HG03354 (cell line): ENCODE measurements around the gene PCSK5.
"Not testable (repeated sequence)": the region's sequence is repeated elsewhere in the genome, so short reads cannot be mapped to it uniquely, and the experiment has no call there.

Experiments used
- ATAC-seq: cut with Tn5 transposase; IDR thresholded peaks from one replicate; pipeline ENCODE4 v1.9.1; 2021; ENCODE audit warnings: mild to moderate bottlenecking; ENCODE audit not compliant: unreplicated experiment, poor library complexity, severe bottlenecking

PCSK5 gene

DNA sequence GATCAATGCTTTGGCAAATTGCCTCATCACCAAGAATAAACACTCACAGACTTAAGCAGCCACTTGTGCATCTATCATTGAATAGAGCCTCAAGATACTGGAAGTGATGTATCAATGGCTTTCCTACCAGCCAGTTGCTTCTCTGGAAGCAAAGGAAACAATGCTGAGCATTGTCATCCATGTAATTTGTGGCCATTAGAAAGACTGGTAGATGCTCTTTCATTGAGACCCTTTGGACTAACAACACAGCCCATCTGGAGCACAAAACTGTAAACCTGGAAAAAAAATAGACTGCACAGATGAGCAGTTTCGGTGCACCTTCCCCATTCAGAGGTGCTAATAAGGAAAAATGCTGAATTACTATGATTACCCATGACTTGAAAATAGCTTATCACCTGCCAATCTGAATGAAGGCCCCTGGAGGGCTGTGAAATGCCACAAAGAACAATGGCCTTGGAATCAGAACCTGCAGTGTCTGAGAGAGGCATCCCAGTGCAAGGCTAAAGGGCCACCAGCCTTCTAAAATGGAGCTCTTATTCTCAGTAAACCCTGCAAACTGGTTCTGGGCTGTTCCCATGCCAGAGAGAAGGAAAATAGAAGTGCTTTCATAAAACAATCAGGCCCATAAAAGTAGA, 376.3 kb downstream of the PCSK5 start:
- no peak for ATAC-seq

DNA sequence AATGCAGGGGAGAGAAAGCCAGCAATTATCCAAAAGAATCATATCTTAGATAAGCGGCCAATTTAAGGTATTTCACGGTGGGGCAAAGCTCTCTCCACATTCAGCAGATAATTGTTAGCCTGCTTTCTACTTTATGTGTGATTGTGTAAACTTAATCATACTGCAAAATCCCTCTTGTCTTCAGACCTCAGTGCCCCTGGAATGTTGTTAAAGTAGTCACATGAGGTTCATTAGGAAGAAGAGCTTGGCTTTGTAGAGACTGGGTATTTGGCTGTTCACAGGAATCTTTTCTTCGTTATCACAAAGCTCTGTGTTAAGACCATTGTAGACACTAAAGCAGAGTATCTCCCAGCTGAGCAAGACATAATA, 376.8 kb downstream of the PCSK5 start:
- ATAC-seq: no peak

GRCh38 chr9:76269789-76270188, 379.3 kb downstream of the PCSK5 start:
- no peak for ATAC-seq

- ATAC-seq: no peak
Measured at GRCh38 chr9:76271755-76272154, 381.3 kb downstream of the PCSK5 start.

DNA sequence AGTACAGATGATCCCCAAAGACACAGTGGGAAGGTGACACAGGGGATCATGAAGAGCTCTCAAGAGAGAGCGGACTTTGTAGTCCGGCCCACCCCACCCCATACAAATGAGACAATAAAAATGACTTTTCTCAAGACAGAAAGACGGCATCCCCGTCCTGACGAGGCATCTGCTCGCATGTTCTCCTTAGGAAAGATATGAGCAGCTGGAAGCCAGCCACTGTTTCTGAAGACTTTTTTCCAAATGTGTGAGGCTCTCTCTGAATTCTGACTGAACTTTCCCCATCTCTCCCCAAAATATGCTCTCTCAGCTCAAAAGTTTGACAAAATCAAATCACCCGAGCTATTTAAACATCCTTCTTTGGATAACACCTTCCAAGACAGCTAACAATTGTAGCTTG, 398.6 kb downstream of the PCSK5 start:
- ATAC-seq: no peak

- no peak for ATAC-seq
Measured at GRCh38 chr9:76289703-76290102, 399.2 kb downstream of the PCSK5 start.

- ATAC-seq: no peak
Measured at GRCh38 chr9:76290555-76290954, 400.1 kb downstream of the PCSK5 start.

DNA sequence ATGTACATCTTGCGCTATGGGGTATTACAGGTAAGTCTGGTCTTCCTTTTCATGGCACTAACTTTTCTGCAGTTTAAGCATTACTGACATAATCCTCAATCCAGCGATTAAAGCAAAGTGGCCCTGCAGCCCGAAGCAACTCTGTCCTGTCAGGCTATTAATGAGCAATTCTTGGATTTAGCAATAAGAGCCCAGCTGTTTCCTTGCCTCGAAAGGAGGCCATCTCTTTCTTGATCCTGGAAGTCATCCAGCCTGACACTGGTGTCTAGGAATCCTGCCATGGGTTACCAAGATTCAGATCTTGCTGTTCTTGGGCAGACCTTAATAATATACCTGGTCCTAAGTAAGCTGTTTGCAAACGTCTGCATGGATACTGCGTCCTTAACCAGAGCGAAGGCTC, 401.8 kb downstream of the PCSK5 start:
- no peak for ATAC-seq

DNA sequence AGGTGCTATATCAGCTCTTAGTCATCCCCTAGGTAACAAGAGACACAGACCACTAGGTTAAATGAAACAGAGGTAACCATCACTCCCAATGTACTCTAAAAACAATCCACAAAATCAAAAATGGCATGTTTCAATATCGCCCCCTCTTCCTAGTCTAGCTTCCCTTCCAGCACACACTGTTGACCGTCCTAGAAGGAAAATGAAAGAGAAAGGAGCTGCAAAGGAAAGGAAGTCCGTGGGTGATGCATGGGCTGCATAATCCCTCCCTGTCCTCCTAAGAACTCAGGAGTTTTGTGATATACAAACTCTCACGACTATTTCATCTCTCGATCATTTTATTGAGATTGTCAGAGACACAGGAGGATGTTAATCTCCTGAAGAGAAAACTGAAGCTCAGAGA, 402.2 kb downstream of the PCSK5 start:
- no peak for ATAC-seq

DNA sequence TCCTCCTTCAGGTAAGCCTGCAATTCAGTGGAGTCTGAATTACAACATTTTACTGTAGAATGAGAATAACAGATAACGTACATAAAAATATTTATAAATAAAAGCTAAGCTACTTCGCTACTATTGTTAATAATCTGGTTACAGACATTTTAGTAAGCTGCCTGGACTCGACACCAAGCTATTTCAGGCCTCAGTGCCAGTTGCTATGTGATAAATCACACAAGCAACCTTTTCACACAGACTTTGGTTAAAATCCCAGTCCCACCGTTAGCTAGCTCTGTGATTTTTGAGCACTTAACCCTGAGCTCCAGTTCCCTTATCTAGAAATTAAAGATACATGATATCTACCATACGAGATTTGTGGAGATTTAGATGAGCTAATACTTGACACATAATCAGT, 403.8 kb downstream of the PCSK5 start:
- no peak for ATAC-seq

- no peak for ATAC-seq
Measured at GRCh38 chr9:76296561-76297310, 406.3 kb downstream of the PCSK5 start.

DNA sequence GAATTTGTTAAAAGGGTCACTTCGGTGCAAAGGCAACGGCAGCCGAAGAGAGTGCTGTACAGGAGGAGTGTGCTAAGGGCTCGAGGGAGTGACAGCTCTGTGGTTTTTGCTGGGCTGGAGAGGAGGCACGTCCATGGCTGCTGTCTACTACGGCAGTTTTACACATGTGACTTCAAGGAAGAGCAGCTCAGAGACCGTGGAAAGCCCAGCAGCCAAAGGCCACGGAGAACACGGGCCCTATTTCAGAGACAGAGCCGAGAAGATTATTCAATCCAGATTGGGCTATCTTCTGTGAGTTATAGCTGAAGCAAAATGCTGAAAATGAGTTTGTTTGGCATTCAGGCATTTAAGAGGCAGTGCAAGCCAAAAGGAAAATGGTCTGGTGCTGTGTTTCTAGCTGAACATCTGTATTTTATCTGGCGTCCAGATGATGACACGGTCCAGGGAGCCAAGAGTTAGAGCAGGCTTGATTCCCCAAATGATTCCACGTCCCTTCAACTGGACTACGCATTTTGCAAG, 407.3 kb downstream of the PCSK5 start:
- ATAC-seq: no peak

- no peak for ATAC-seq
Measured at GRCh38 chr9:76298521-76299144, 408.2 kb downstream of the PCSK5 start.

GRCh38 chr9:76302543-76302942, 412.1 kb downstream of the PCSK5 start:
- no peak for ATAC-seq

GRCh38 chr9:76302947-76303550, 412.6 kb downstream of the PCSK5 start:
- peak; percentile 81 for ATAC-seq

- ATAC-seq: not testable (repeated sequence)
Measured at GRCh38 chr9:76307047-76307446, 416.6 kb downstream of the PCSK5 start.

- no peak for ATAC-seq
Measured at GRCh38 chr9:76310577-76310976, 420.1 kb downstream of the PCSK5 start.

DNA sequence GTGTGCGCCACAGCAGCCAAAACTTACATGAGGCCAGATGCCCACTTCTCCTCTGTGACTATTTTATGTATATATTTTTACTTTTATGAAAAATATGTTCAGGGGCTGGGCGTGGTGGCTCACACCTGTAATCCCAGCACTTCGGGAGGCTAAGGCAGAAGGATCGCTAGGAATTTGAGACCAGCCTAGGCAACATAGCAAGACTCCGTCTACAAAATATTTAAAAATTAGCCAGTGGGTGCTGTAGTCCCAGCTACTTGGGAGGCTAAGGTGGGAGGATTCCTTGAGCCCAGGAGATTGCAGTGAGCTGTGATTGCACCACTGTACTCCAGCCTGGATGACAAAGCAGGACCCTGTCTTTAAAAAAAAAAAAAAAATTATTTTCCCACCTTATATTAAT, 420.5 kb downstream of the PCSK5 start:
- ATAC-seq: no peak

DNA sequence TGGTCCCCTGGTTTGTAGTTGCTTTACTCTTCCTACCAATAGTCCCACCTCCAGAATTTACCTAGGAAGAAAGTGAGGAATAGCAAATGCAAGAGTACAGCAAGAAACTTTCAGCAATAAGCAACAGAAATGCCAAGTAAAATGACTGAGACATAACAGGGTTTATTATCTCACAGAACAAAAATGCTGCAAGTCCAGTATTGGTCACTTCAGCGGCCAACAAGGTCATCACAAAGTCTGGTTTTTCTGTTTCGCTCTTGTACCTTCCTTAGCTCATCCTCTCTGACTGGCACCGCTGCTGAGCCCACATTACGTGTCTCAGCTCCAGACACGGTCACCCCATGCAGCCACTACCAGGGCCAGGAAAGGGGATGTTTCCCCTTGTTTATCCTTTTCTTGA, 421.1 kb downstream of the PCSK5 start:
- ATAC-seq: no peak

- ATAC-seq: no peak
Measured at GRCh38 chr9:76313771-76314170, 423.3 kb downstream of the PCSK5 start.

DNA sequence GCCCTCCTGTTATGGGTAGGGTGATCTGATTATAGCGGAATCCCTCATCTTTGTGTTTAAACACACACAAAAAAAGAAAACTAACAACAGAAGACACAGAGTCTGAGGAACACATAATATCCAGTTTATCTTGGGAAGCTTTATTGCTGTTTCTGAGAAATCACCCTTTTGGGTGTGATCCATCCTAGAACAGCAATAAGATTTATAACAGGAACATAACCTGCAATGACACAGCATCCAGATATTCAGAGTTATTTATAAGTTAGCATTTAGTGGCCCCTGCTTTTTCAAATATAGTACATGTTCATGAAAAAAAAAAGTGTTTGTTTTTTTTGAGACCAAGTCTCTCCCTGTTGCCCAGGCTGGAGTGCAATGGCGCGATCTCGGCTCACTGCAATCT, 423.8 kb downstream of the PCSK5 start:
- ATAC-seq: no peak
